WTC11 (cell line): Measurements from ENCODE around the gene FGF5. TPM values are rescaled to one million over a fixed set of nuclear protein-coding genes. Genes with fewer than 3 reads are reported as not detected.
A peak's percentile ranks its signal among the peaks of the same experiment; 100 is the strongest.
"Not testable (repeated sequence)": the region's sequence is repeated elsewhere in the genome, so short reads cannot be mapped to it uniquely, and the experiment has no call there.

Experiments
- ATAC-seq: fragments of 200-7000 bp; cut with Tn5 transposase; 2 replicates; pipeline ENCODE4 v1.10.0; 2021; ENCODE audit warnings: mild to moderate bottlenecking, moderate library complexity
- CTCF ChIA-PET: fragments of 300-600 bp; sonication (Branson Sonifier 250); formaldehyde crosslinking; loops from one replicate; lab custom pipeline; 2021; ENCODE audit warnings: antibody characterized with exemption; lab: Charles Lee
- POLR2A ChIA-PET: fragments of 350-600 bp; sonication (Branson Sonifier 250); formaldehyde crosslinking; loops from one replicate; lab custom pipeline; 2021; ENCODE audit warnings: antibody characterized with exemption; lab: Charles Lee
- DNase-seq: peaks from one replicate; pipeline ENCODE4 v3.0.0; 2021; ENCODE audit warnings: low spot score
- H3K27ac Mint-ChIP-seq: 2 replicates; pipeline ENCODE4 v1.8.0; 2021; ENCODE audit warnings: mixed read lengths
- H3K27me3 Mint-ChIP-seq: 2 replicates; pipeline ENCODE4 v1.8.0; 2021; ENCODE audit warnings: low read depth, mild to moderate bottlenecking, moderate library complexity, mixed read lengths
- H3K36me3 Mint-ChIP-seq: 2 replicates; pipeline ENCODE4 v1.8.0; 2021; ENCODE audit warnings: mixed read lengths
- H3K4me1 Mint-ChIP-seq: 2 replicates; pipeline ENCODE4 v1.8.0; 2022; ENCODE audit warnings: mixed read lengths
- H3K4me3 Mint-ChIP-seq: 2 replicates; pipeline ENCODE4 v1.8.0; 2021; ENCODE audit warnings: mild to moderate bottlenecking, moderate library complexity, mixed read lengths
- H3K9me3 Mint-ChIP-seq: 2 replicates; pipeline ENCODE4 v1.8.0; 2021; ENCODE audit warnings: mixed read lengths
- EMX1 ChIP-seq: fragments of 250-450 bp; sonication (Bioruptor Pico); IDR thresholded peaks from 2 replicates; pipeline ENCODE4 v1.8.0; 2021; ENCODE audit warnings: mild to moderate bottlenecking
- GABPB1 ChIP-seq: sonication (generic); formaldehyde crosslinking; IDR thresholded peaks from 2 replicates; pipeline ENCODE4 v1.8.1; 2023; ENCODE audit warnings: mild to moderate bottlenecking, missing genetic modification reagents
- MYBL2 ChIP-seq: sonication (generic); formaldehyde crosslinking; IDR thresholded peaks from 2 replicates; pipeline ENCODE4 v1.8.1; 2023; ENCODE audit warnings: mild to moderate bottlenecking, moderate library complexity, missing genetic modification reagents
- NFATC4 ChIP-seq: fragments of 250-450 bp; sonication (Bioruptor Pico); IDR thresholded peaks from 2 replicates; pipeline ENCODE4 v1.9.0; 2021; ENCODE audit warnings: mild to moderate bottlenecking
- TEAD4 ChIP-seq: sonication (generic); formaldehyde crosslinking; IDR thresholded peaks from 2 replicates; pipeline ENCODE4 v1.8.0; 2022; ENCODE audit warnings: mild to moderate bottlenecking, missing genetic modification reagents
- ZBTB21 ChIP-seq: sonication (generic); formaldehyde crosslinking; IDR thresholded peaks from 2 replicates; pipeline ENCODE4 v1.8.1; 2023; ENCODE audit warnings: mild to moderate bottlenecking, missing genetic modification reagents, borderline replicate concordance
- ZNF317 ChIP-seq: sonication (generic); formaldehyde crosslinking; IDR thresholded peaks from 2 replicates; pipeline ENCODE4 v1.8.1; 2023; ENCODE audit warnings: low read depth, mild to moderate bottlenecking, moderate library complexity, missing genetic modification reagents, borderline replicate concordance
- ZNF396 ChIP-seq: fragments of 250-450 bp; sonication (Bioruptor Pico); IDR thresholded peaks from 2 replicates; pipeline ENCODE4 v1.8.0; 2021; ENCODE audit warnings: mild to moderate bottlenecking, moderate library complexity, borderline replicate concordance
- total RNA-seq: library from RNA; stranded (reverse); gene quantifications from 3 replicates; pipeline ENCODE4 v1.2.3, GENCODE V29; 2021
- TF ChIP-seq, protein P1 (sequence below): sonication (generic); formaldehyde crosslinking; IDR thresholded peaks from 2 replicates; pipeline ENCODE4 v1.8.1; 2023; ENCODE audit warnings: mild to moderate bottlenecking, missing genetic modification reagents, moderate library complexity
- TF ChIP-seq, protein P2 (sequence below): sonication (generic); formaldehyde crosslinking; IDR thresholded peaks from 2 replicates; pipeline ENCODE4 v1.8.0; 2022; ENCODE audit warnings: mild to moderate bottlenecking, missing genetic modification reagents
- TF ChIP-seq, protein P3 (sequence below): fragments of 250-450 bp; sonication (Bioruptor Pico); IDR thresholded peaks from 2 replicates; pipeline ENCODE4 v1.9.0; 2021; ENCODE audit warnings: mild to moderate bottlenecking, borderline replicate concordance
- TF ChIP-seq, protein P4 (sequence below): sonication (generic); formaldehyde crosslinking; IDR thresholded peaks from 2 replicates; pipeline ENCODE4 v1.8.0; 2023; ENCODE audit warnings: missing genetic modification reagents, mild to moderate bottlenecking, borderline replicate concordance
- TF ChIP-seq, protein P5 (sequence below): sonication (generic); formaldehyde crosslinking; IDR thresholded peaks from 2 replicates; pipeline ENCODE4 v1.8.0; 2023; ENCODE audit warnings: missing genetic modification reagents
- TF ChIP-seq, protein P6 (sequence below): sonication (generic); formaldehyde crosslinking; IDR thresholded peaks from 2 replicates; pipeline ENCODE4 v1.8.1; 2023; ENCODE audit warnings: mild to moderate bottlenecking, missing genetic modification reagents, moderate library complexity

Gene FGF5
- total RNA-seq, 1 experiment from 2014 or later = not detected

DNA sequence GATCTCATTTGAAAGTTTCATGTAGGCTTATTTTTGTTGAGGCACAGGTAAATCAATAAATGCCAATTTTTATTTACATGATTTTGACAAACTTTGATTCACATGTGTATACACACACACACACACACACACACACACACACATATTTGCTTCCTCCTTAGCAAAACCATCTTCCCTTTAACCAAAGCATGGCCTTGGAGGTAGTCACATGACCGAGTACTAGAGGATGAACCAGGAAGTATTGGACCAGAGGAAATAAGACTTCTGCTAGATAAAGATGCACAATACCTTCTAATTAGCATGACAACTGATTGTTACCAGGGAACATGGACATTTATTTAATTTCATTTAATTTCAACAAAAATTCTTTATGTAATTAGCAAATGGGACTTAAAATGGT is 45.7 kb downstream of the FGF5 start:
- H3K27me3 Mint-ChIP-seq = no peaks in the 10 kb centered on the region; the same call in 1 of the 2 replicates
- no peak overlapping the region for H3K4me3 Mint-ChIP-seq
- no peak overlapping the region for H3K27ac Mint-ChIP-seq
- peaks cover 28% of the 10 kb centered on the region for H3K4me1 Mint-ChIP-seq
- no peak for TF ChIP-seq GABPB1 (CRISPR knock-in tag)
- TF ChIP-seq, protein P1, sequence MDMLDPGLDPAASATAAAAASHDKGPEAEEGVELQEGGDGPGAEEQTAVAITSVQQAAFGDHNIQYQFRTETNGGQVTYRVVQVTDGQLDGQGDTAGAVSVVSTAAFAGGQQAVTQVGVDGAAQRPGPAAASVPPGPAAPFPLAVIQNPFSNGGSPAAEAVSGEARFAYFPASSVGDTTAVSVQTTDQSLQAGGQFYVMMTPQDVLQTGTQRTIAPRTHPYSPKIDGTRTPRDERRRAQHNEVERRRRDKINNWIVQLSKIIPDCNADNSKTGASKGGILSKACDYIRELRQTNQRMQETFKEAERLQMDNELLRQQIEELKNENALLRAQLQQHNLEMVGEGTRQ (CRISPR knock-in tag) = peak; percentile 28; the same call in 1 of the 2 replicates
- DNase-seq = no peak
- ChIA-PET CTCF (no interaction called here), POLR2A (no interaction called here)
- ATAC-seq = no peak
- H3K9me3 Mint-ChIP-seq = no peaks in the 10 kb centered on the region
- H3K36me3 Mint-ChIP-seq = no peaks in the 10 kb centered on the region

DNA sequence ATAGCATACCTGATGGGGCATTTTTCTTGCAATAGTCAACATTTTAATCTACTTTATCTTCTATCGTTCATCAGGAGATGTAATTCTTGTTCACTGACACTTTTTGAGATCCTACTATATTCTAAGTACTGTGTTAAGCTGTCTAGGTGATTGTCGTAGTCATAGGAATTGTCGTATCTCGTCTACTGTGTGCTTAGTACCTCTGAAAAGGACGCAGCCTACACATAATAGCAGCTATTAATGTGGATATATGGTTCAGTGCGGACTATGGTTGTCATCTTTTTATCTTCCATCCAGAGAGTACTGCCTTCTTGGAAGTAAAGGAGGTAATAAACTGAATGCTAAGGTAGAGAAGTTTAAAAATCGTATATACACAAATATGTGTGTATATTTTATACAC is 47.2 kb downstream of the FGF5 start:
- Mint-ChIP-seq H3K4me3 (no peak overlapping the region), H3K36me3 (no peaks in the 10 kb centered on the region), H3K27me3 (no peaks in the 10 kb centered on the region; the same call in 1 of the 2 replicates), H3K4me1 (peaks cover 13% of the 10 kb centered on the region), H3K27ac (no peak overlapping the region), H3K9me3 (no peaks in the 10 kb centered on the region)
- no peak for ATAC-seq
- TF ChIP-seq, protein P2, sequence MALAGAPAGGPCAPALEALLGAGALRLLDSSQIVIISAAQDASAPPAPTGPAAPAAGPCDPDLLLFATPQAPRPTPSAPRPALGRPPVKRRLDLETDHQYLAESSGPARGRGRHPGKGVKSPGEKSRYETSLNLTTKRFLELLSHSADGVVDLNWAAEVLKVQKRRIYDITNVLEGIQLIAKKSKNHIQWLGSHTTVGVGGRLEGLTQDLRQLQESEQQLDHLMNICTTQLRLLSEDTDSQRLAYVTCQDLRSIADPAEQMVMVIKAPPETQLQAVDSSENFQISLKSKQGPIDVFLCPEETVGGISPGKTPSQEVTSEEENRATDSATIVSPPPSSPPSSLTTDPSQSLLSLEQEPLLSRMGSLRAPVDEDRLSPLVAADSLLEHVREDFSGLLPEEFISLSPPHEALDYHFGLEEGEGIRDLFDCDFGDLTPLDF (CRISPR knock-in tag) = no peak
- TF ChIP-seq, protein P3, sequence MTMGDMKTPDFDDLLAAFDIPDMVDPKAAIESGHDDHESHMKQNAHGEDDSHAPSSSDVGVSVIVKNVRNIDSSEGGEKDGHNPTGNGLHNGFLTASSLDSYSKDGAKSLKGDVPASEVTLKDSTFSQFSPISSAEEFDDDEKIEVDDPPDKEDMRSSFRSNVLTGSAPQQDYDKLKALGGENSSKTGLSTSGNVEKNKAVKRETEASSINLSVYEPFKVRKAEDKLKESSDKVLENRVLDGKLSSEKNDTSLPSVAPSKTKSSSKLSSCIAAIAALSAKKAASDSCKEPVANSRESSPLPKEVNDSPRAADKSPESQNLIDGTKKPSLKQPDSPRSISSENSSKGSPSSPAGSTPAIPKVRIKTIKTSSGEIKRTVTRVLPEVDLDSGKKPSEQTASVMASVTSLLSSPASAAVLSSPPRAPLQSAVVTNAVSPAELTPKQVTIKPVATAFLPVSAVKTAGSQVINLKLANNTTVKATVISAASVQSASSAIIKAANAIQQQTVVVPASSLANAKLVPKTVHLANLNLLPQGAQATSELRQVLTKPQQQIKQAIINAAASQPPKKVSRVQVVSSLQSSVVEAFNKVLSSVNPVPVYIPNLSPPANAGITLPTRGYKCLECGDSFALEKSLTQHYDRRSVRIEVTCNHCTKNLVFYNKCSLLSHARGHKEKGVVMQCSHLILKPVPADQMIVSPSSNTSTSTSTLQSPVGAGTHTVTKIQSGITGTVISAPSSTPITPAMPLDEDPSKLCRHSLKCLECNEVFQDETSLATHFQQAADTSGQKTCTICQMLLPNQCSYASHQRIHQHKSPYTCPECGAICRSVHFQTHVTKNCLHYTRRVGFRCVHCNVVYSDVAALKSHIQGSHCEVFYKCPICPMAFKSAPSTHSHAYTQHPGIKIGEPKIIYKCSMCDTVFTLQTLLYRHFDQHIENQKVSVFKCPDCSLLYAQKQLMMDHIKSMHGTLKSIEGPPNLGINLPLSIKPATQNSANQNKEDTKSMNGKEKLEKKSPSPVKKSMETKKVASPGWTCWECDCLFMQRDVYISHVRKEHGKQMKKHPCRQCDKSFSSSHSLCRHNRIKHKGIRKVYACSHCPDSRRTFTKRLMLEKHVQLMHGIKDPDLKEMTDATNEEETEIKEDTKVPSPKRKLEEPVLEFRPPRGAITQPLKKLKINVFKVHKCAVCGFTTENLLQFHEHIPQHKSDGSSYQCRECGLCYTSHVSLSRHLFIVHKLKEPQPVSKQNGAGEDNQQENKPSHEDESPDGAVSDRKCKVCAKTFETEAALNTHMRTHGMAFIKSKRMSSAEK (CRISPR knock-in tag) = no peak
- TF ChIP-seq, protein P4, sequence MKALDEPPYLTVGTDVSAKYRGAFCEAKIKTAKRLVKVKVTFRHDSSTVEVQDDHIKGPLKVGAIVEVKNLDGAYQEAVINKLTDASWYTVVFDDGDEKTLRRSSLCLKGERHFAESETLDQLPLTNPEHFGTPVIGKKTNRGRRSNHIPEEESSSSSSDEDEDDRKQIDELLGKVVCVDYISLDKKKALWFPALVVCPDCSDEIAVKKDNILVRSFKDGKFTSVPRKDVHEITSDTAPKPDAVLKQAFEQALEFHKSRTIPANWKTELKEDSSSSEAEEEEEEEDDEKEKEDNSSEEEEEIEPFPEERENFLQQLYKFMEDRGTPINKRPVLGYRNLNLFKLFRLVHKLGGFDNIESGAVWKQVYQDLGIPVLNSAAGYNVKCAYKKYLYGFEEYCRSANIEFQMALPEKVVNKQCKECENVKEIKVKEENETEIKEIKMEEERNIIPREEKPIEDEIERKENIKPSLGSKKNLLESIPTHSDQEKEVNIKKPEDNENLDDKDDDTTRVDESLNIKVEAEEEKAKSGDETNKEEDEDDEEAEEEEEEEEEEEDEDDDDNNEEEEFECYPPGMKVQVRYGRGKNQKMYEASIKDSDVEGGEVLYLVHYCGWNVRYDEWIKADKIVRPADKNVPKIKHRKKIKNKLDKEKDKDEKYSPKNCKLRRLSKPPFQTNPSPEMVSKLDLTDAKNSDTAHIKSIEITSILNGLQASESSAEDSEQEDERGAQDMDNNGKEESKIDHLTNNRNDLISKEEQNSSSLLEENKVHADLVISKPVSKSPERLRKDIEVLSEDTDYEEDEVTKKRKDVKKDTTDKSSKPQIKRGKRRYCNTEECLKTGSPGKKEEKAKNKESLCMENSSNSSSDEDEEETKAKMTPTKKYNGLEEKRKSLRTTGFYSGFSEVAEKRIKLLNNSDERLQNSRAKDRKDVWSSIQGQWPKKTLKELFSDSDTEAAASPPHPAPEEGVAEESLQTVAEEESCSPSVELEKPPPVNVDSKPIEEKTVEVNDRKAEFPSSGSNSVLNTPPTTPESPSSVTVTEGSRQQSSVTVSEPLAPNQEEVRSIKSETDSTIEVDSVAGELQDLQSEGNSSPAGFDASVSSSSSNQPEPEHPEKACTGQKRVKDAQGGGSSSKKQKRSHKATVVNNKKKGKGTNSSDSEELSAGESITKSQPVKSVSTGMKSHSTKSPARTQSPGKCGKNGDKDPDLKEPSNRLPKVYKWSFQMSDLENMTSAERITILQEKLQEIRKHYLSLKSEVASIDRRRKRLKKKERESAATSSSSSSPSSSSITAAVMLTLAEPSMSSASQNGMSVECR (CRISPR knock-in tag) = no peak
- no peak for TF ChIP-seq EMX1 (CRISPR knock-in tag)
- TF ChIP-seq NFATC4 (CRISPR knock-in tag) = no peak
- TF ChIP-seq ZNF396 (CRISPR knock-in tag) = no peak
- TF ChIP-seq ZBTB21 (CRISPR knock-in tag) = no peak
- TF ChIP-seq, protein P5, sequence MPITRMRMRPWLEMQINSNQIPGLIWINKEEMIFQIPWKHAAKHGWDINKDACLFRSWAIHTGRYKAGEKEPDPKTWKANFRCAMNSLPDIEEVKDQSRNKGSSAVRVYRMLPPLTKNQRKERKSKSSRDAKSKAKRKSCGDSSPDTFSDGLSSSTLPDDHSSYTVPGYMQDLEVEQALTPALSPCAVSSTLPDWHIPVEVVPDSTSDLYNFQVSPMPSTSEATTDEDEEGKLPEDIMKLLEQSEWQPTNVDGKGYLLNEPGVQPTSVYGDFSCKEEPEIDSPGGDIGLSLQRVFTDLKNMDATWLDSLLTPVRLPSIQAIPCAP = no peak
- TF ChIP-seq, protein P6, sequence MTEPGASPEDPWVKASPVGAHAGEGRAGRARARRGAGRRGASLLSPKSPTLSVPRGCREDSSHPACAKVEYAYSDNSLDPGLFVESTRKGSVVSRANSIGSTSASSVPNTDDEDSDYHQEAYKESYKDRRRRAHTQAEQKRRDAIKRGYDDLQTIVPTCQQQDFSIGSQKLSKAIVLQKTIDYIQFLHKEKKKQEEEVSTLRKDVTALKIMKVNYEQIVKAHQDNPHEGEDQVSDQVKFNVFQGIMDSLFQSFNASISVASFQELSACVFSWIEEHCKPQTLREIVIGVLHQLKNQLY (CRISPR knock-in tag) = no peak
- TF ChIP-seq MYBL2 (CRISPR knock-in tag) = no peak
- TF ChIP-seq TEAD4 (CRISPR knock-in tag) = no peak
- TF ChIP-seq ZNF317 (CRISPR knock-in tag) = no peak
- no peak for DNase-seq
- CTCF ChIA-PET = no interaction called here
- POLR2A ChIA-PET = no interaction called here

DNA sequence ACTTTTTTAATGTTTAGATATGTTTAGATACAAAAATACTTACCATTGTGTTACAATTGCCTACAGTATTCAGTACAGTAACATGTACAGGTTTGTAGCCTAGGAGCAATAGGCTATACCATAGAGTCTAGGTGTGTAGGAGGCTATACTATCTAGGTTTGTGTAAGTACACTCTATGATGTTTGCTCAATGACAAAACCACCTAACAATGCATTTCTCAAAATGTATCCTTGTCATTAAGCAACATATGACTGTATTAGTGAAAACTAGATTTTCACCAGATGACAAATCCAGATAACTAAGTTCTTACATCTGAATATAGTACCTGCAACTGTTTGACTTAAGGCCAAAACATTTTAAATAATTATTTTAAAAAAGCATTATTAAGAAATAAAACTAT is 49.4 kb downstream of the FGF5 start:
- H3K27ac Mint-ChIP-seq, H3K4me3 Mint-ChIP-seq, H3K9me3 Mint-ChIP-seq, H3K36me3 Mint-ChIP-seq, H3K4me1 Mint-ChIP-seq, H3K27me3 Mint-ChIP-seq, POLR2A ChIA-PET, ATAC-seq, DNase-seq, CTCF ChIA-PET: not testable (repeated sequence)
